A673 (cell line): Measurements from ENCODE around the gene NDUFS7.

Experiments used
- EZH2 ChIP-seq: fragments of 200-600 bp; sonication (generic); IDR thresholded peaks from 2 replicates; pipeline ENCODE4 v1.6.1; 2017; ENCODE audit warnings: borderline replicate concordance, low read depth, mild to moderate bottlenecking, mixed read lengths, antibody characterized with exemption, low read length; ENCODE audit not compliant: poor library complexity, severe bottlenecking
- TF ChIP-seq, protein P1 (sequence below): fragments of 300-800, 200-600 bp; sonication (generic); conservative IDR thresholded peaks from 2 replicates; pipeline ENCODE4 v1.5.1; 2017; ENCODE audit warnings: low read depth, mild to moderate bottlenecking, antibody characterized with exemption, low read length, moderate library complexity, mixed read lengths

GRCh38 chr19:1366296-1366695, 17.4 kb upstream of the NDUFS7 start:
- TF ChIP-seq, protein P1, sequence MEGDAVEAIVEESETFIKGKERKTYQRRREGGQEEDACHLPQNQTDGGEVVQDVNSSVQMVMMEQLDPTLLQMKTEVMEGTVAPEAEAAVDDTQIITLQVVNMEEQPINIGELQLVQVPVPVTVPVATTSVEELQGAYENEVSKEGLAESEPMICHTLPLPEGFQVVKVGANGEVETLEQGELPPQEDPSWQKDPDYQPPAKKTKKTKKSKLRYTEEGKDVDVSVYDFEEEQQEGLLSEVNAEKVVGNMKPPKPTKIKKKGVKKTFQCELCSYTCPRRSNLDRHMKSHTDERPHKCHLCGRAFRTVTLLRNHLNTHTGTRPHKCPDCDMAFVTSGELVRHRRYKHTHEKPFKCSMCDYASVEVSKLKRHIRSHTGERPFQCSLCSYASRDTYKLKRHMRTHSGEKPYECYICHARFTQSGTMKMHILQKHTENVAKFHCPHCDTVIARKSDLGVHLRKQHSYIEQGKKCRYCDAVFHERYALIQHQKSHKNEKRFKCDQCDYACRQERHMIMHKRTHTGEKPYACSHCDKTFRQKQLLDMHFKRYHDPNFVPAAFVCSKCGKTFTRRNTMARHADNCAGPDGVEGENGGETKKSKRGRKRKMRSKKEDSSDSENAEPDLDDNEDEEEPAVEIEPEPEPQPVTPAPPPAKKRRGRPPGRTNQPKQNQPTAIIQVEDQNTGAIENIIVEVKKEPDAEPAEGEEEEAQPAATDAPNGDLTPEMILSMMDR = no peak
- TF ChIP-seq EZH2 = no peak
